ENCODE measurements around the gene ARID3A.

Gene ARID3A

GRCh38 chr19:927780-928401 lies 2.1 kb downstream of the ARID3A start:
- Histone ChIP-seq H3K4me2 (ENCODE audit: low read depth, low read length) (no peak overlapping the region), H3K79me2 (ENCODE audit: low read length) (peaks cover 36% of the 10 kb centered on the region), H4K20me1 (ENCODE audit: insufficient read depth, low read length) (no peaks in the 10 kb centered on the region), H3F3A (ENCODE audit: insufficient read depth, low read length) (peaks cover 18% of the 10 kb centered on the region; the same call in 1 of the 2 replicates), H3K9me2 (replicated peaks; ENCODE audit: insufficient read depth, low read length) (no peaks in the 10 kb centered on the region), H3K9ac (ENCODE audit: low read length) (no peak overlapping the region), H3K4me1 (ENCODE audit: low read length) (peaks cover 5% of the 10 kb centered on the region), H3K4me3 (ENCODE audit: low read length) (no peak overlapping the region), H3K27ac (ENCODE audit: low read length) (no peak overlapping the region), H3K36me3 (replicated peaks; ENCODE audit: insufficient read depth, low read length) (no peaks in the 10 kb centered on the region), H3K9me3 (replicated peaks; ENCODE audit: insufficient read depth, low read length) (no peaks in the 10 kb centered on the region), H3K27me3 (replicated peaks; ENCODE audit: insufficient read depth, low read length) (no peaks in the 10 kb centered on the region), H2AFZ (ENCODE audit: low read length) (no peak overlapping the region)
- no peak for DNase-seq
- TF ChIP-seq, protein P1, sequence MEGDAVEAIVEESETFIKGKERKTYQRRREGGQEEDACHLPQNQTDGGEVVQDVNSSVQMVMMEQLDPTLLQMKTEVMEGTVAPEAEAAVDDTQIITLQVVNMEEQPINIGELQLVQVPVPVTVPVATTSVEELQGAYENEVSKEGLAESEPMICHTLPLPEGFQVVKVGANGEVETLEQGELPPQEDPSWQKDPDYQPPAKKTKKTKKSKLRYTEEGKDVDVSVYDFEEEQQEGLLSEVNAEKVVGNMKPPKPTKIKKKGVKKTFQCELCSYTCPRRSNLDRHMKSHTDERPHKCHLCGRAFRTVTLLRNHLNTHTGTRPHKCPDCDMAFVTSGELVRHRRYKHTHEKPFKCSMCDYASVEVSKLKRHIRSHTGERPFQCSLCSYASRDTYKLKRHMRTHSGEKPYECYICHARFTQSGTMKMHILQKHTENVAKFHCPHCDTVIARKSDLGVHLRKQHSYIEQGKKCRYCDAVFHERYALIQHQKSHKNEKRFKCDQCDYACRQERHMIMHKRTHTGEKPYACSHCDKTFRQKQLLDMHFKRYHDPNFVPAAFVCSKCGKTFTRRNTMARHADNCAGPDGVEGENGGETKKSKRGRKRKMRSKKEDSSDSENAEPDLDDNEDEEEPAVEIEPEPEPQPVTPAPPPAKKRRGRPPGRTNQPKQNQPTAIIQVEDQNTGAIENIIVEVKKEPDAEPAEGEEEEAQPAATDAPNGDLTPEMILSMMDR (IDR thresholded peaks at IDR 0.05; ENCODE audit: low read length): no peak
- TF ChIP-seq EZH2phosphoT487 (IDR thresholded peaks at IDR 0.05; ENCODE audit: low read length): no peak
- TF ChIP-seq EZH2 (optimal IDR thresholded peaks at IDR 0.05; ENCODE audit: low read depth, low read length): no peak

- Histone ChIP-seq H3K9ac (ENCODE audit: low read length) (no peak overlapping the region), H3K4me3 (ENCODE audit: low read length) (no peak overlapping the region), H3K4me2 (ENCODE audit: low read depth, low read length) (no peak overlapping the region), H3K9me2 (replicated peaks; ENCODE audit: insufficient read depth, low read length) (no peaks in the 10 kb centered on the region), H3K27ac (ENCODE audit: low read length) (no peak overlapping the region), H3K27me3 (replicated peaks; ENCODE audit: insufficient read depth, low read length) (no peaks in the 10 kb centered on the region), H2AFZ (ENCODE audit: low read length) (no peak overlapping the region), H3K4me1 (ENCODE audit: low read length) (peaks cover 5% of the 10 kb centered on the region), H4K20me1 (ENCODE audit: insufficient read depth, low read length) (no peaks in the 10 kb centered on the region), H3K9me3 (replicated peaks; ENCODE audit: insufficient read depth, low read length) (no peaks in the 10 kb centered on the region), H3K79me2 (ENCODE audit: low read length) (peaks cover 42% of the 10 kb centered on the region), H3K36me3 (replicated peaks; ENCODE audit: insufficient read depth, low read length) (no peaks in the 10 kb centered on the region), H3F3A (ENCODE audit: insufficient read depth, low read length) (peaks cover 18% of the 10 kb centered on the region; the same call in 1 of the 2 replicates)
- TF ChIP-seq, protein P1 (IDR thresholded peaks at IDR 0.05; ENCODE audit: low read length): no peak
- TF ChIP-seq EZH2 (optimal IDR thresholded peaks at IDR 0.05; ENCODE audit: low read depth, low read length) (no peak), EZH2phosphoT487 (IDR thresholded peaks at IDR 0.05; ENCODE audit: low read length) (no peak)
- no peak for DNase-seq
Observed at GRCh38 chr19:928471-929202, 2.8 kb downstream of the ARID3A start.

GRCh38 chr19:929203-929890 lies 3.5 kb downstream of the ARID3A start:
- H3K4me3 ChIP-seq (ENCODE audit: low read length): no peak overlapping the region
- no peaks in the 10 kb centered on the region for H4K20me1 ChIP-seq (ENCODE audit: insufficient read depth, low read length)
- TF ChIP-seq, protein P1 (IDR thresholded peaks at IDR 0.05; ENCODE audit: low read length): no peak
- no peak for TF ChIP-seq EZH2 (optimal IDR thresholded peaks at IDR 0.05; ENCODE audit: low read depth, low read length)
- TF ChIP-seq EZH2phosphoT487 (IDR thresholded peaks at IDR 0.05; ENCODE audit: low read length): no peak
- H3K36me3 ChIP-seq (replicated peaks; ENCODE audit: insufficient read depth, low read length): no peaks in the 10 kb centered on the region
- no peaks in the 10 kb centered on the region for H3K9me2 ChIP-seq (replicated peaks; ENCODE audit: insufficient read depth, low read length)
- no peaks in the 10 kb centered on the region for H3K9me3 ChIP-seq (replicated peaks; ENCODE audit: insufficient read depth, low read length)
- peaks cover 47% of the 10 kb centered on the region for H3K79me2 ChIP-seq (ENCODE audit: low read length)
- H2AFZ ChIP-seq (ENCODE audit: low read length): no peak overlapping the region
- no peak overlapping the region for H3K27ac ChIP-seq (ENCODE audit: low read length)
- H3K4me1 ChIP-seq (ENCODE audit: low read length): no peaks in the 10 kb centered on the region
- no peak overlapping the region for H3K9ac ChIP-seq (ENCODE audit: low read length)
- no peaks in the 10 kb centered on the region for H3K27me3 ChIP-seq (replicated peaks; ENCODE audit: insufficient read depth, low read length)
- no peak overlapping the region for H3K4me2 ChIP-seq (ENCODE audit: low read depth, low read length)
- H3F3A ChIP-seq (ENCODE audit: insufficient read depth, low read length): peaks cover 15% of the 10 kb centered on the region; the same call in 1 of the 2 replicates
- no peak for DNase-seq

Data from MM.1S (cell line).